Medulla oblongata (tissue), 1 donor: ENCODE data around the gene OPA3.
"Not testable (repeated sequence)": the region's sequence is repeated elsewhere in the genome, so short reads cannot be mapped to it uniquely, and the experiment has no call there.

Experiments
- DNase-seq: peaks from one replicate; pipeline ENCODE4 v3.0.0-alpha.2; 2015; ENCODE audit errors: extremely low spot score

The OPA3 gene

DNA sequence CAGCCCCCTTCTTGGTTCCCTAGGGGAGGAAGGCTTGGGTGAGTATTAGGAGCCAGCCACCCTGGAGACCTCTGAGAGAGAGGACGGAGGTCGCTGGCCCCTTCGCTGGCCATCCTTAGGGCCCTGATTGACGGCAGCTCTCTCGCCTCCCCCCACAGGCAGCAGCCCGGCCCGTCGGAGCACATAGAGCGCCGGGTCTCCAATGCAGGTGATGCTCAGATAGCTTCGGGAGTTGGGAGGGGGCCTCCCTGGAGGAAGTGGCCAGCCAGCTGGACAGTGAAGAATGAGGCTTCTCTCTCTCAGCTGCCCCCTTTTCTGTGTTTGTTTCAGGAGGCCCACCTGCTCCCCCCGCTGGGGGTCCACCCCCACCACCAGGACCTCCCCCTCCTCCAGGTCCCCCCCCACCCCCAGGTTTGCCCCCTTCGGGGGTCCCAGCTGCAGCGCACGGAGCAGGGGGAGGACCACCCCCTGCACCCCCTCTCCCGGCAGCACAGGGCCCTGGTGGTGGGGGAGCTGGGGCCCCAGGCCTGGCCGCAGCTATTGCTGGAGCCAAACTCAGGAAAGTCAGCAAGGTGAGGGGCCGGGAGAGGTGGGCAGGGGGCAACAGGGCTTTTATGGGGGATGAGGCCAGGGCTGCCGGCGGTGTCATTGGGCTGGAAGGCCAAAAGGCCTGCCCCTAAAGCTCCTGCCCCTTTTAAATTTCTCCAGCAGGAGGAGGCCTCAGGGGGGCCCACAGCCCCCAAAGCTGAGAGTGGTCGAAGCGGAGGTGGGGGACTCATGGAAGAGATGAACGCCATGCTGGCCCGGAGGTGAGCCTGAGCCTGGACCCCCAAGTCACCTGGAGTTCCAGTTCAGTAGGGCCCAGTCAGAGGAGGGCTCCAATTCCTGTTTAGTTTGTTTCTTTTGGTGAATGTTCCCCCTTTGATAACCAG lies 62.3 kb downstream of the OPA3 start:
- DNase-seq = no peak

DNA sequence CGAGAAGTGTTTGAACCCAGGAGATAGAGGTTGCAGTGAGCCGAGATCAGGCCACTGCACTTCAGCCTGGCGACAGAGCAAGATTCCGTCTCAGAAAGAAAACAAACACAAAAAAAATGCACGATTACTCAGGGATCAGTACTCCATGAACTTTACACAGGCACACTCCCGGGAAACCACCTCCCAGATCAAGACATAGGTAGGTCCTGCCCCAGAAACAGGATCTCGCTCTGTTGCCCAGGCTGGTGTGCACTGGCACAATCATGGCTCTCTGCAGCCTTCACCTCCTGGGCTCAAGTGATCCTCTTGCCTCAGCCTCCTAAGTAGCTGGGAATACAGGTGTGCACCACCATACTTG lies 66.2 kb downstream of the OPA3 start:
- DNase-seq = no peak

- no peak for DNase-seq
Observed at GRCh38 chr19:45517641-45518468, 66.7 kb downstream of the OPA3 start.

- DNase-seq = no peak
Observed at GRCh38 chr19:45517238-45517637, 67.4 kb downstream of the OPA3 start.

DNA sequence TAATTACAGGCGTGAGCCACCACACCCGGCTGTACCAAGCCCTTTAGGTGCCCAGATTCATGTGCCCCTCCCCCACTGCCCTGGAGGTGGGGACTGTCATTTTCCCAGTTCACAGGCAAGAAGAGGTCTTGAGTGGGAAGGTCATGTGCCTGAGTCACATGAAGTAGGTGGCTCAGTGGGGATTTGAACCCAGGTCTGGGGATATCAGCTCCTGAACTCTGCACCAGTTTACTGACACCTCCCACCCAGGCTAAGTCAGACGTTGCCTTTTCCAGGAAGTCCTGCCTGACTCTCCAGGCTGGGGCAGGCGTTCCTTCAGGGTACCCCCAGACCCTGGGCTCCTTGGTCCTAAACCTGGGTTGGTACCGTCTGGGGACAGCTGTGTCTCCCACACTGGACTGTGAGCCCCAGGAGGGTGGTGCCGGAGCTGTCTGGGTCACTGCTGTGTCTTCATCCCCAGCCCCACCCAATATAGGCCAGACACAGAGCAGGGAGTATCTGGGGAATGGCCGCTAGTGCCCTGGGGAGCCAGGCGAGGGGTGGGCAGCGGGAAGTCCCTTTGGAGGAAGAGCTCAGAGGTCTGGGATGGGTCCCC lies 68.7 kb downstream of the OPA3 start:
- DNase-seq = no peak

GRCh38 chr19:45515081-45515624 lies 69.4 kb downstream of the OPA3 start:
- DNase-seq = peak; percentile 83

DNA sequence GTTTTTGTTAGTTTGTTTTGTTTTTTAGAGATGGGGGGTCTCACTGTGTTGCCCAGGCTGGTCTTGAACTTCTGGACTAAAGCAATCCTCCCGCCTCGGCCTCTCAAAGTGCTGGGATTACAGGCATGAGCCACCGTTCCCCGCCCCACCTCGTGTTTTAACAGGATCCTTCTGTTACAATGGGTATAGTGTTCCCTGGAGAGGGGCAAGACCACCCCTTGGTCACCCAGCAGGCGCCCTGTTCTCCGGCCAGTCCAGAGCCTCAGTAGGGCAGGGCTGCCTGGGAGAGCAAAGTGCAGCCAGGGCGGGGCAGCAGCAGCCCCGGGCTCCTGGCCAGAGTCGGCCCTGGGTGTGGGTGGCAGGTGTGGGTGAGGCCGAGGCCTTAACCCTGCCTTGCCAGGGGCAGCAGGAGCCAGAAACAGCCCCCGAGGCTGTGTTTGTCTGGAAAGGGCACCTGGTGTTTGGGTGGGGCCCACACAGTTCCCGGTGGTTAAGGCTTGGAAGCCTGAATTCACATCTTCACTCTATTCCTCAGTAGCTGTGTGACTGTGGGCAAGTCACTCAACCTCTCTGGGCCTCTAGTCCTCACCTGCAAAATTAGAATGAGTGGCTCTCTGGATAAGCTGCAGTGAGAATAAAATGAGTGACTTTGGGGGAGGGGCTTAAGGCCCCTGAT lies 70.1 kb downstream of the OPA3 start:
- no peak for DNase-seq

- DNase-seq = no peak
Observed at GRCh38 chr19:45512881-45513483, 71.6 kb downstream of the OPA3 start.

DNA sequence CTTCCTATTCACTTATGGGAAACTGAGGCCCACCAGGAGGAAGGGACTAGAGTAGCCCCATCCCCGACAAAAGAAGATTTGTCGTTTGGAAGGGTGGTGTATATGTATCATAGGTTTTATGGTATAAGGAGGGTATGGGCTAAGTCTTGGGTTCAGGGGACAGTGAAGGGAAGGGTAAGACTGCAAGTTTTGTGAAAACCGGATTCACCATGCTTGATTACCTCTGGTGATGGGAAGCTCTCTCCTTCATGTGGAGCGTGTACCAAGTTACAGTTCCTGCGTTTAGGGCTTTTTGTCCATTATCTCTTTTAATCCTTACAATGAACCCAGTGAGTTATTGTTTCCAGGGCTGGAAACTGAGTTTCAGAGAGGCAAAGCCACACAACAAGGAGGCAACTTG lies 73.5 kb downstream of the OPA3 start:
- DNase-seq = no peak

DNA sequence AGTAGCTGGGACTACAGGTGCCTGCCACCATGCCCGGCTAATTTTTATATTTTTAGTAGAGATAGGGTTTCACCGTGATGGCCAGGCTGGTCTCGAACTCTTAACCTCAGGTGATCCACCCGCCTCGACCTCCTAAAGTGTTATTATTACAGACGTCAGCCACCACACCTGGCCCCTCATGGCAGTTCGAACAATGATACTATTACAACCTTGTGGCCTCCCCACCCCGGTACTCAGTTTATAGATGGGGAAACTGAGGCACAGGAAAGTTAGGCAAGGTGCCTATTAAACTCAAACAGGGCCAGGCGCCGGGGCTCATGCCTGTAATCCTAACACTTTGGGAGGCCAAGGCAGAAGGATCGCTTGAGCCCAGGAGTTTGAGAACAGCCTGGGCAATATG lies 74.2 kb downstream of the OPA3 start:
- DNase-seq = not testable (repeated sequence)

DNA sequence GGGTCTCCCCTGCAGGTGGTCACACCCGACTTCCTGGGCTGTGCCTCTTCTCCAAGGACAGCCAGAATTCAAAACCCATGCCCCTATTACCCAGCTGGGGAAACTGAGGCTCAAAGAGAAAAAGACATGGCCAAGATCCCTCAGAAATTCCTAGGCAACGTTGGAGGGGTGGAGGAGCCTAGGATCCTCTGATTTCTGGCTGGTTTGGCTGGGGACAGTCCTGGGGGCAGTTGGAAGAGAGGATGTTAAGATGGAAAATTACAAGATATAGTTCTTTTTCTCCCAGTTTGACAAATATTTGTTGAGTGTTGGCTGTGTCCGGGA lies 74.9 kb downstream of the OPA3 start:
- no peak for DNase-seq

GRCh38 chr19:45508861-45509691 lies 75.5 kb downstream of the OPA3 start:
- no peak for DNase-seq

GRCh38 chr19:45508417-45508860 lies 76.2 kb downstream of the OPA3 start:
- no peak for DNase-seq

GRCh38 chr19:45507872-45508416 lies 76.7 kb downstream of the OPA3 start:
- no peak for DNase-seq

DNA sequence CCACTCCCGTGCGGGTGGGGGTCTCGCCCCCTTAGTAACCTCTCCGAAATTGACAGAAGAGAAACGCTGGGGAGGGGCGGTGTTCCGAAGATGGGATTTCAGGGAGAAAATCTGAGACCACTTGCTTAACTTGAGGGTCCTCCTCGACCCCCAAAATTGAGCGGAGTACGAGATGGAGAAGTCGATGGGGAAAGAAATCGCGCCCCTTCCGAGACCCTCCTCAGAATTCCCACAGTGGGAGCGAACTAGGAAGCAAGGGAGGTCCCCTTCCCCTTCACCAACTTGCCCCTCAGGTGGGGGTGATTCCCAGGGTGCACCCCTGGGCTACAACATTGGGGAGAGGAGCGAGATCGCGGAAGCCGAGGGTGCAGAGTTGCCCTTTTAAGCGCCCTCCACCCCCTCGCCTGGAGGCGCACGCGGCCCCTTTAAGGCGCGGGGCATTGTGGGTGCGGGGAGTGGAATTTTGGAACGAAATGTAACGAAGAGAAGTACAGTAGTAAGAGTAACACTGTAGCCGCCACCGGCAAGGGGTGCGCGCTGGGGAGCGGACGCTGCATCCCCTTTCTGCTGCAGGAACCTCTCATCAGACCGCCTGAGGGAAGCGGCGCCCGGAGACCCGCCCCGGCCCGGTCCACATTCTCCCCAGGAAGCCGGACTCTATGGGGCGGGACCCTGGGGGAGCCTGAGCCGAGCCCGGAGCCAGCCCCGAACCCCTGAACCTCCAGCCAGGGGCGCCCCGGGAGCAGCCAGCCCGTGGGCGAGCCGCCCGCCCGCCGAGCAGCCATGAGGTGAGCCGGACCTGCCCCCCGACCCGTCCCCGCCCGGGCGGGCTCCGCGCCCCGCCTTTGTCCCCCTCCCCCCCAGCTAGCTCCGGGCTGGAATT lies 77.4 kb downstream of the OPA3 start, which contains the start of gene VASP:
VASP (plus strand) TSS at position 491 of the 883 bp plus-strand sequence; CDS start at position 784, 293 bp downstream.
- peak; percentile 80 for DNase-seq

GRCh38 chr19:45506246-45506988 lies 78.2 kb downstream of the OPA3 start:
- DNase-seq = peak; percentile 91

DNA sequence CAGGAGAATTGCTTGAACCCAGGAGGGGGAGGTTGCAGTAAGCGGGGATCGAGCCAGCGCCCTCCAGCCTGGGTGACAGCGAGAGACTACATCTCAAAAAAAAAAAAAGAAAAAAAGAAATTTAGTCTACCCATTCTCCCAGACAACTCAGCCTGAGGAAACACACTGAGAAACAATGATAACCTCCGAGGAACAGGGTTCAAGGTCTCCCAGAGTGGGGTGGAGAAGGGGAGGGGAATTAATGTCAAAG lies 78.7 kb downstream of the OPA3 start:
- no peak for DNase-seq
